Karpas-422 (cell line): ENCODE measurements around the gene CELSR1. TPM values are rescaled to one million over a fixed set of nuclear protein-coding genes. Genes with fewer than 3 reads are reported as not detected.

Experiments
- DNase-seq: peaks from one replicate; pipeline ENCODE4 v3.0.0-alpha.2; 2015
- H2AFZ ChIP-seq: fragments of 200-600 bp; sonication (generic); 2 replicates; pipeline ENCODE4 v1.6.1; 2014; ENCODE audit warnings: antibody characterized with exemption, low read length, mixed read lengths
- H3K27ac ChIP-seq: fragments of 200-600 bp; sonication (generic); 2 replicates; pipeline ENCODE4 v1.5.1; 2014; ENCODE audit warnings: mild to moderate bottlenecking, low read length, moderate library complexity
- H3K27me3 ChIP-seq: fragments of 200-600 bp; sonication (generic); 2 replicates; pipeline ENCODE4 v1.6.1; 2014; ENCODE audit warnings: low read length, mixed read lengths
- H3K36me3 ChIP-seq: fragments of 200-600 bp; sonication (generic); 2 replicates; pipeline ENCODE4 v1.6.1; 2014; ENCODE audit warnings: low read length, mixed read lengths; ENCODE audit not compliant: insufficient read depth
- H3K4me1 ChIP-seq: fragments of 200-600 bp; sonication (generic); 2 replicates; pipeline ENCODE4 v1.6.1; 2014; ENCODE audit warnings: mild to moderate bottlenecking, low read length, mixed read lengths
- H3K4me2 ChIP-seq: fragments of 200-600 bp; sonication (generic); 2 replicates; pipeline ENCODE4 v1.6.1; 2014; ENCODE audit warnings: low read length, low read depth, mild to moderate bottlenecking; ENCODE audit not compliant: poor library complexity, severe bottlenecking
- H3K4me3 ChIP-seq: fragments of 200-600 bp; sonication (generic); 2 replicates; pipeline ENCODE4 v1.5.1; 2014; ENCODE audit warnings: mild to moderate bottlenecking, antibody characterized with exemption, low read length, mixed read lengths
- H3K79me2 ChIP-seq: fragments of 200-600 bp; sonication (generic); 2 replicates; pipeline ENCODE4 v1.6.1; 2014; ENCODE audit warnings: mild to moderate bottlenecking, low read length, mixed read lengths
- H3K9ac ChIP-seq: fragments of 200-600 bp; sonication (generic); 2 replicates; pipeline ENCODE4 v1.6.0; 2014; ENCODE audit warnings: low read length
- H3K9me2 ChIP-seq: fragments of 200-600 bp; sonication (generic), shearing (Covaris generic); replicated peaks from 2 replicates; pipeline ENCODE4 v1.6.0; 2014; ENCODE audit warnings: mild to moderate bottlenecking, low read length, moderate library complexity; ENCODE audit not compliant: insufficient read depth
- H3K9me3 ChIP-seq: fragments of 300-700, 200-600 bp; sonication (generic); 2 replicates; pipeline ENCODE4 v1.6.1; 2014; ENCODE audit warnings: low read length, mixed read lengths
- H4K20me1 ChIP-seq: fragments of 200-600 bp; sonication (generic); 2 replicates; pipeline ENCODE4 v1.6.1; 2014; ENCODE audit warnings: mild to moderate bottlenecking, antibody characterized with exemption, low read length, low read depth; ENCODE audit not compliant: insufficient read depth
- total RNA-seq: library from RNA; depleted of rRNA; stranded (reverse); fragments of >200 nt; shearing (Covaris generic); gene quantifications from 2 replicates; pipeline ENCODE4 v1.2.3, GENCODE V29; 2014; ENCODE audit warnings: low replicate concordance

Gene CELSR1
- total RNA-seq, 1 experiment from 2014 or later = 0.11 TPM

DNA sequence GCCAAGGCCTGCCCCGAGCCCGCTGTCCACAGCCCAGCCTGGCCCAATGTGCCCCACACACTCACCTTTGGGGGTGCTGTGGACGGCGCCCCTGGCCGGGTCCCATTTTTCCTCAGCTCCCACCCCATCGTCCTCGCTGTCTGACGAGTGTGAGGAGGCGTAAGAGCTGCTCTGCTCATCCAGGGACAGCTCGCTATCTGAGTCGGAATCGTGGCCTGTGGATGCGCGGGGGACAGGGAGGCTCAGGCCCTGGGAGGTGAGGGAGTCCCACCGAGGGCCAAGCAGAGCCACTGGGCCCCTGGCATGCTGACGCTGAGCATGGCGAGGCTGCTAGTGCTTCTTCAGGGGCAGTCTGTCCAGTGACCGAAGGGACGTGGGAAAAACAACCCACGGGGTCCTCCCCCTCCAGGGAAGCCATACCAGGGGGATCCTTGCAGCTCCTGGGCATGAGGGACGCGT lies 172.2 kb downstream of the CELSR1 start:
- Histone ChIP-seq H3K9ac (no peak overlapping the region), H3K4me2 (no peak overlapping the region), H3K27me3 (no peaks in the 10 kb centered on the region), H2AFZ (no peak overlapping the region), H4K20me1 (peaks cover 23% of the 10 kb centered on the region), H3K9me2 (no peaks in the 10 kb centered on the region), H3K4me1 (peaks cover 24% of the 10 kb centered on the region), H3K36me3 (no peaks in the 10 kb centered on the region), H3K79me2 (no peaks in the 10 kb centered on the region), H3K9me3 (no peaks in the 10 kb centered on the region), H3K27ac (no peak overlapping the region), H3K4me3 (no peak overlapping the region)
- no peak for DNase-seq

GRCh38 chr22:46364341-46365165 lies 172.9 kb downstream of the CELSR1 start:
- Histone ChIP-seq H3K4me1 (peaks cover 24% of the 10 kb centered on the region), H3K9me2 (no peaks in the 10 kb centered on the region), H3K4me3 (no peak overlapping the region), H3K27ac (no peak overlapping the region), H3K79me2 (no peaks in the 10 kb centered on the region), H3K4me2 (peak overlapping the region; percentile 24), H3K27me3 (no peaks in the 10 kb centered on the region), H3K9me3 (no peaks in the 10 kb centered on the region), H4K20me1 (peaks cover 23% of the 10 kb centered on the region), H3K9ac (no peak overlapping the region), H3K36me3 (no peaks in the 10 kb centered on the region), H2AFZ (no peak overlapping the region)
- peak; percentile 52 for DNase-seq

DNA sequence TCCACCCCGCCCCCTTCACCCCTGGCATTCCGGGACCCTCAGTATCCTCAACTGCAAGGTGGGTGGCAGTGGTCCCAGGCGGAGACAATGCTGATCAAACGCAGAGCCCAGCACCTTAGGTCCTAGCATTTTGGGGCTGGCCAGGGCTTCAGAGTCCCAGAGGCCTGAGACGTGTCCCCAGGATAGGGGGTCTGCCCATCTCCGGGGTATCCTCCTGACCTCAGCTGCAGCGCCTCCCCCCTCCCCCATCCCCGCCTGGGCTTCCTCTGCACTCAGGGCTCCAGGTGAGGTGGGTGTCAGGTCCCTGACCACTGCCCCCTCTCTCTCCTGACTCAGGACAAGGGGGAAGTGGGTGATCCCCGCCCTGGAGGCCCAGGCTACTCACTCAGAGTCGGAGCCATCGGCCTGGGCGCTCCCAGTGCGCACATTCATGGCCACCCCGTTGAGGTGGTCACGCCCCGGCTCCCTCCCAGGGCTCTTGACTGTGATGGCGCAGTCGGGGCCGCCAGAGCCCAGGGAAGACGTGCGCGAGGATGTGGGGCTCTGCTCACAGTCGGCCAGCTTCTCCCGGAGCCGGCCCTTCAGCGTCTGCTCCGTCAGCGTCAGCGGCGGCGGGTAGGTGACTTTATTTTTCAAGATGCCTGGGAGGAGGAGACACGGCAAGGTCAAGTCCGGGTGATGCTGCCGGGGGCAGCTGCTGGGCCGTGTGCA lies 173.7 kb downstream of the CELSR1 start:
- peaks cover 24% of the 10 kb centered on the region for H3K4me1 ChIP-seq
- no peak overlapping the region for H3K27ac ChIP-seq
- H3K79me2 ChIP-seq = no peaks in the 10 kb centered on the region
- H2AFZ ChIP-seq = no peak overlapping the region
- no peaks in the 10 kb centered on the region for H3K27me3 ChIP-seq
- H3K9me3 ChIP-seq = no peaks in the 10 kb centered on the region
- H4K20me1 ChIP-seq = peaks cover 23% of the 10 kb centered on the region
- no peaks in the 10 kb centered on the region for H3K9me2 ChIP-seq
- no peak overlapping the region for H3K9ac ChIP-seq
- no peak overlapping the region for H3K4me2 ChIP-seq
- no peak overlapping the region for H3K4me3 ChIP-seq
- no peak for DNase-seq
- H3K36me3 ChIP-seq = no peaks in the 10 kb centered on the region

DNA sequence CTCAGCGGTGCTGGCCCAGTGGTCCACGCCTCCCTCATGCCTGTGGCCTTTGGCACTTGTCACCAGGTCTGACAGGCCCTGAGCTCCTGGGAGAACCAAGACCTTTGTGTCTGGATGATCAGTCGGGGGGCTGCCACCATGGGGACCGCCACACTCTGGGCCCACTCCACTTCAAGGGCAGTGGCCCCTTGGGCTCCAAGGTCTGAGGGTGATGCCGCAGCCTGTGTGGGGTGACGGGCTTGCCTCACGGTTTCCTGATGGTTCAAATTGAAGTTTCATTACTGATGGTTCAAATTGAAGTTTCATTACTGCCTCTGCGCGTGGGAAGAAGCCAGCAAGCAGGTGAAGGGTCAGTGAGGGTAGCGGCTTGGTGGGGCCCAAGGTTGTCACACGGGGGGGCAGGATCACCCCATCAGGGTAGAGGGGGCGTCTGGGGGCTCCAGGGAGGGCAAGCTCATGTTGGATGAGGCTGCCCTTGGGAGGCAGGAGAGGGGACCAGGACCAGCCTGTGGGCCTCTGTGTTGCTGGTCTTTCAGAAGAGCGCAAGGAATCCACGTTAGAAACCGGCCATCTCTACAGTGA lies 174.4 kb downstream of the CELSR1 start:
- Histone ChIP-seq H3K4me2 (no peak overlapping the region), H3K4me3 (no peak overlapping the region), H3K9ac (no peak overlapping the region), H3K79me2 (no peaks in the 10 kb centered on the region), H3K27me3 (no peaks in the 10 kb centered on the region), H2AFZ (no peak overlapping the region), H4K20me1 (peaks cover 23% of the 10 kb centered on the region), H3K36me3 (no peaks in the 10 kb centered on the region), H3K9me3 (no peaks in the 10 kb centered on the region), H3K27ac (no peak overlapping the region), H3K4me1 (peaks cover 24% of the 10 kb centered on the region), H3K9me2 (no peaks in the 10 kb centered on the region)
- DNase-seq = no peak

GRCh38 chr22:46362203-46362933 lies 175.1 kb downstream of the CELSR1 start:
- no peak overlapping the region for H3K9ac ChIP-seq
- no peak overlapping the region for H3K27ac ChIP-seq
- peak; percentile 65 for DNase-seq

DNA sequence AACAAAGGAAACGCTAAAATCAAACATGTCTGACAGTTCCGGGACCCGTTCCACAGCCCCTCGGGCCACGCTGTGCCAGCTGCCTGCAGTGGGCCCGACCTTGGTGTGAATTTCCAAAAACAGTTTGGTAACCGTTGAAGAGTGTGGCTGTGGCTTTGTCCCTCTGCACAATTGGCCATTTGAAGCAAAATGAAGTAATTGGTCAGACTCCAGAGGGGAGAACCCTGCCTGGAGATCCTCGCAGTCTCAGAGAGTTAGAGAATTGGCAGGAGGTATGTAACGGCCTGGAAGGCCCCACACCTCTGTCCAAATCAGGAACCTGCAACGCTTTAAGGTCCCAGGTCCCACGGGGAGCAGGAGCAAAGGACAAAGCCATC lies 175.6 kb downstream of the CELSR1 start:
- Histone ChIP-seq H3K27me3 (no peaks in the 10 kb centered on the region), H3K9ac (no peak overlapping the region), H3K36me3 (0 out of 2 replicates have a peak, but pooled peaks cover 3% of the 10 kb centered on the region), H3K4me2 (no peak overlapping the region), H3K9me3 (no peaks in the 10 kb centered on the region), H3K27ac (no peak overlapping the region), H3K9me2 (no peaks in the 10 kb centered on the region), H3K4me3 (no peak overlapping the region), H2AFZ (no peak overlapping the region), H3K4me1 (peaks cover 17% of the 10 kb centered on the region), H3K79me2 (no peaks in the 10 kb centered on the region), H4K20me1 (peaks cover 23% of the 10 kb centered on the region)
- no peak for DNase-seq

More at GRCh38 chr22:46362203-46362933, 175.1 kb downstream of the CELSR1 start:
- no peak overlapping the region for H2AFZ ChIP-seq
- peaks cover 22% of the 10 kb centered on the region for H3K4me1 ChIP-seq
- 0 out of 2 replicates have a peak, but pooled peaks cover 3% of the 10 kb centered on the region for H3K36me3 ChIP-seq
- no peaks in the 10 kb centered on the region for H3K79me2 ChIP-seq
- no peak overlapping the region for H3K4me2 ChIP-seq
- no peaks in the 10 kb centered on the region for H3K9me3 ChIP-seq
- H3K4me3 ChIP-seq = no peak overlapping the region
- H3K9me2 ChIP-seq = no peaks in the 10 kb centered on the region
- H3K27me3 ChIP-seq = no peaks in the 10 kb centered on the region
- H4K20me1 ChIP-seq = peaks cover 23% of the 10 kb centered on the region

GRCh38 chr22:46360891-46361290 lies 176.5 kb downstream of the CELSR1 start:
- Histone ChIP-seq H3K9ac (no peak overlapping the region), H3K36me3 (peaks cover 7% of the 10 kb centered on the region), H3K4me3 (no peak overlapping the region), H3K9me3 (no peaks in the 10 kb centered on the region), H3K27ac (no peak overlapping the region), H3K4me2 (no peak overlapping the region), H3K27me3 (no peaks in the 10 kb centered on the region), H3K9me2 (no peaks in the 10 kb centered on the region), H3K4me1 (peaks cover 17% of the 10 kb centered on the region), H4K20me1 (peaks cover 29% of the 10 kb centered on the region), H3K79me2 (no peaks in the 10 kb centered on the region), H2AFZ (no peak overlapping the region)
- no peak for DNase-seq
